ENCODE data around the gene PDE11A. TPM values are rescaled to one million over a fixed set of nuclear protein-coding genes. Genes with fewer than 3 reads are reported as not detected.

The PDE11A gene
- total RNA-seq, 2 donors from 2014 or later: 2.6 to 3.2 TPM

DNA sequence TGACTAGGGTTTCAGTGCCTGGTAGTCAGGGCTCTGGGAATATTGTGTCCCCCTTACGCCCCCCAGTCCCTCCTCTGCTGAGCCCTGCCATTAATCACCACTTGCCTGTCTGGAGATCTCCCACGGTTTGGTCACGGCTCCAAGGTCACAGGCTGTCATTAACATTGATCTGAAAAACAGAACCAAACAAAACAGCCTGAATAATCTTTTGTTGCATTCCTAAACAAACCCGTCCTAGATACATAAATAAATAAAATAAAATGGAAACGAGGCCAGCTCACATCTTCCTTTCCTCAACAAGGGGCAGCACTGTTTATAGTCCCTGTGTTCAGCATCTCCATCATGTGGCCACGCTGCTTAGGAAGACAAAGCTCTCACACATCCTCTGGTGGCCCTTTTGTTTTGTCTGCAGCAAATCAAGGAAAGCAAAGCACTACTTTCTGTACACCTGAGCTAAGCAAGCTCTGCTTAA, 397.2 kb downstream of the PDE11A start:
- intact Hi-C loops (cut with DNase I): no loop called here
- TF ChIP-seq, protein P1, sequence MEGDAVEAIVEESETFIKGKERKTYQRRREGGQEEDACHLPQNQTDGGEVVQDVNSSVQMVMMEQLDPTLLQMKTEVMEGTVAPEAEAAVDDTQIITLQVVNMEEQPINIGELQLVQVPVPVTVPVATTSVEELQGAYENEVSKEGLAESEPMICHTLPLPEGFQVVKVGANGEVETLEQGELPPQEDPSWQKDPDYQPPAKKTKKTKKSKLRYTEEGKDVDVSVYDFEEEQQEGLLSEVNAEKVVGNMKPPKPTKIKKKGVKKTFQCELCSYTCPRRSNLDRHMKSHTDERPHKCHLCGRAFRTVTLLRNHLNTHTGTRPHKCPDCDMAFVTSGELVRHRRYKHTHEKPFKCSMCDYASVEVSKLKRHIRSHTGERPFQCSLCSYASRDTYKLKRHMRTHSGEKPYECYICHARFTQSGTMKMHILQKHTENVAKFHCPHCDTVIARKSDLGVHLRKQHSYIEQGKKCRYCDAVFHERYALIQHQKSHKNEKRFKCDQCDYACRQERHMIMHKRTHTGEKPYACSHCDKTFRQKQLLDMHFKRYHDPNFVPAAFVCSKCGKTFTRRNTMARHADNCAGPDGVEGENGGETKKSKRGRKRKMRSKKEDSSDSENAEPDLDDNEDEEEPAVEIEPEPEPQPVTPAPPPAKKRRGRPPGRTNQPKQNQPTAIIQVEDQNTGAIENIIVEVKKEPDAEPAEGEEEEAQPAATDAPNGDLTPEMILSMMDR (IDR thresholded peaks at IDR 0.05): no peak
- no peaks in the 10 kb centered on the region for H3K9me3 ChIP-seq
- H3K4me1 ChIP-seq: no peaks in the 10 kb centered on the region
- H3K27ac ChIP-seq: no peak overlapping the region
- no peaks in the 10 kb centered on the region for H3K27me3 ChIP-seq
- no peak overlapping the region for H3K4me3 ChIP-seq
- H3K9ac ChIP-seq (ENCODE audit: low read depth in 2 of 2, low read length in 2 of 2): no peak overlapping the region
- no peaks in the 10 kb centered on the region for H3K36me3 ChIP-seq
- DNase-seq: no peak

DNA sequence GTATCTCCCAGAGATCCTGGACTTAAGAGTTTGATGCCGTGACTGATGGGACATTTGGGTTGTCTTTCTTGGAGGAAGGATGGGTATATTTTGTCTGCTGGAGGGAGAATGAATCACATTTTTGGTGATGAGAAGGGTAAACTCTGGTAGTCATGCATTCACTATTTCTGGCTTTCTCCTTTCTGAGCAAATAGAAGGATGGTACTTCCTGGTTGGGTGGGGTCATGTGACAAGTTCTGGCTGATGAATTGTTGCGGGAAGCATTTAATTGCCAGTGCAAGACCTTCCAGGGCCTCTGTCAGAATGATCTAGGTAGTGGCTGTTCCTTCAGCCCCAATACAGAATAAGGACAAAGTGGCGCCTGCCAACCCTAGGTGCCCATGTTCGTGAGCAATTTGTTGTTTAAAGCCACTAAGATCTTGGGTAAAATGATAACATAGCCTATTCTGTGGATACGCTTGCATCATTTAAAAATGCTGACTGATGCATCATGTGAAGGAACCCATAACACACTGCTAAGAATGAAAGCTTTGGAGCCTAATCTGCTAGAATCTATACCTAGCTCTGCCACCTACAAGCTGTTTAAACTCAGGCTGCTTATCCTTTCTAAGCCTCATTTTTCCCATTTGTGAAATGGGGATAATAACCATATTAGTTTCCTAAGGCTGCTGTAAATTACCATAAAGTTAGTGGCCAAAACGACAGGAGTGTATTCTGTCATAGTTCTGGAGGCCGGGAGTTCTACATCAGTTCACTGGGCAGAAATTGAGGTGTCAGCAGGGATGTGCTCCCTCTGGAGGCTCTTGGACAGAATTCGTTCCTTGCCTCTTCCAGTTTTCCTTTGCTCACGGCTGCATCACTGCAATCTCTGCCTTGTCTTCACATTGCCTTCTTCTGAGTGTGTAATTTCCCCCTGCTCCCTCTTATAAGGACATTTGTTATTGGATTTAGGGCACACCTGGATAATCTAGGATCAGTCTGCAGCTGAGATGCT, 398.7 kb downstream of the PDE11A start:
- no peaks in the 10 kb centered on the region for H3K9me3 ChIP-seq
- H3K36me3 ChIP-seq: no peaks in the 10 kb centered on the region
- no peak overlapping the region for H3K27ac ChIP-seq
- TF ChIP-seq, protein P1 (IDR thresholded peaks at IDR 0.05): no peak
- intact Hi-C loops (cut with DNase I): no loop called here
- no peak for DNase-seq
- no peaks in the 10 kb centered on the region for H3K27me3 ChIP-seq
- no peaks in the 10 kb centered on the region for H3K4me1 ChIP-seq
- no peak overlapping the region for H3K9ac ChIP-seq (ENCODE audit: low read depth in 2 of 2, low read length in 2 of 2)
- no peak overlapping the region for H3K4me3 ChIP-seq

DNA sequence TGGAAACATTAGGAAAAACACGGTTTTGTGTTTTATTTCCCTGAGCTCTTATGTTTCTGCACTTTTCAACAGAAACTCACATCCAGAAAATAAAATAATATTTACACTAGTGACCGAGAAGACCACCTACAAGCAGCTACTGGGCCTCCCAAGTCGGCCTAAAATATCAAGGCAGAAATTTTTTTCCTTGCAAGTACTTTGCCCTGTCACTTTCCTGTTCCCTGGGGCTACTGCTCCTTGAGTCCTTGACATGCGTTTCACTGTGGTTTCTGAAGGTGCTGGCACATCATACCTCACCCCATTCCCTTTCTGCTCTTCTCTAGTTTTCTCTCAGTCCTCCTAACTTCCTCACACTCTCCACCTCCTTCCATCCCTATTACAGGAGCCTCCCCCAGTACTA, 400.9 kb downstream of the PDE11A start:
- H3K4me1 ChIP-seq: no peaks in the 10 kb centered on the region
- no peak overlapping the region for H3K27ac ChIP-seq
- DNase-seq: no peak
- H3K4me3 ChIP-seq: no peak overlapping the region
- H3K9ac ChIP-seq (ENCODE audit: low read depth in 2 of 2, low read length in 2 of 2): no peak overlapping the region
- H3K36me3 ChIP-seq: no peaks in the 10 kb centered on the region
- no peaks in the 10 kb centered on the region for H3K9me3 ChIP-seq
- H3K27me3 ChIP-seq: no peaks in the 10 kb centered on the region
- intact Hi-C loops (cut with DNase I): no loop called here
- TF ChIP-seq, protein P1 (IDR thresholded peaks at IDR 0.05): no peak

DNA sequence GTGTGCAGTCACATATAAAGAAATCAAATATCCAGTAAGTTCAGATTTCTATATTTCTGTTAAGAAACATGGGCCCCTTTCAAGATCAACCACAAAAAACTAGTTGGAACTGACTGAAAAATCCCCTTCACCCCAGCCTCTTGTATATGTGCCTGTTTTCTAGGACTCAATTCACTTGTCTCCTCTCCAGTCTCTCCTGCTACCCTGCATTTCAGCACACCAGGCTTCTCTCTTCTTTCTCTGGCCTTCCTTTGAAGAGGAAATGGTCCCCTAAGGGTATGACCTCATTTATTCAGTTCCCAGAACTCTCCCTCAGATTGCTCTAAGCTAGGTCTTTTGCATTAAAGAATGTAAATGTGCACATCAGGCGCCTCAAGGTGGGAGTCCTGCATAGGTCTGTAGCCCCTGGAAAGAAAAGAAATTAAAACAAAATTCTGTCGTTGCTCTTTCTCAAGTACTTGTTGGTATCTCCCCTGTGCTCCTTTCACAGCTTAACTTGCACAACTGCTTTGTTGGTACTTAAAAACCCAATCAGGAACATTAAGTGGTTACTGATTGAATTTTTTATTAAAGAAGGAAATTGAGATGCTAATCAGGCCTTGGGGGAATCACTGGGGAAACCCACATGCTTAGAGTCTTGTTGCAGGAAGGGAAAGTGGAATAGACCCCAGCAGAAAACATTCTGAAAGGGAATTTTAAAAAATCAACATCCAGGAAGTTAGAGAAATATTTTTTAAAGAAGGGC, 401.6 kb downstream of the PDE11A start:
- Histone ChIP-seq H3K9ac (ENCODE audit: low read depth in 2 of 2, low read length in 2 of 2) (no peak overlapping the region), H3K4me3 (no peak overlapping the region), H3K9me3 (no peaks in the 10 kb centered on the region), H3K27me3 (no peaks in the 10 kb centered on the region), H3K36me3 (no peaks in the 10 kb centered on the region), H3K27ac (no peak overlapping the region), H3K4me1 (no peaks in the 10 kb centered on the region)
- no peak for DNase-seq
- intact Hi-C loops (cut with DNase I): no loop called here
- TF ChIP-seq, protein P1 (IDR thresholded peaks at IDR 0.05): no peak

DNA sequence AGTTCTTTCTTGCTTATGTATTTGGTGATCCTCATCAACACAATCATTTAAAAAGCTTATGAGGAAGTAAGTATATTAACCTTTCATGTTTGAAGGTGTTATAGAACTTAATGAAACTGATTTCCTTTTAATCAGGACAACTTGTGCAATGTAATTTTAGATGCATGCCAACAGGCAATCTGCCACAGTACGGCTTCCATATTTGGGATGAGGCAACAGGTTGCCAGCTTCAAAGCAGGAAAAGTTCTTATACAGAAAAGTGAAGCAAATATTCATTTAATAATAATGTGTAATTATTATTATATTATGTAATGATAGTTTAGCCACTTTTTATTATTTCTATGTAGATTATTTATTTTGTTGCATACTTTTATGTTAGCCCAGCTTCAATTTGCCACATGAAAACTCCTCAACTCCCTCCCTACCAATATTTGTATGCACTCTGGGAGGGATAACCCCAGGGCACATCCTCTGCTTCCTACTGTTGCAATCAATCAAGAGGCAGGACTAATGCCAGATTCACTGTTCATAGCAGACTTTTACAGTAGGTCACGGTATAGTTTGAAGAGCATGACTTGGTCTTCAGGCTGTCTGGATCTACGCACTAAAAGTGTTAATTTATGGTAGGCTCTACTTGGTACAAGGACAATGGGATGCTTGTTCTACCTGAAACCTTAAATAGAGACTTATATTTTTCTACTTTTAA, 402.8 kb downstream of the PDE11A start:
- TF ChIP-seq, protein P1 (IDR thresholded peaks at IDR 0.05): no peak
- no peaks in the 10 kb centered on the region for H3K9me3 ChIP-seq

More for the DNA sequence above, 402.8 kb downstream of the PDE11A start:
- H3K36me3 ChIP-seq: no peaks in the 10 kb centered on the region
- H3K27ac ChIP-seq: no peak overlapping the region
- no peak overlapping the region for H3K9ac ChIP-seq (ENCODE audit: low read depth in 2 of 2, low read length in 2 of 2)
- no peak overlapping the region for H3K4me3 ChIP-seq
- H3K27me3 ChIP-seq: no peaks in the 10 kb centered on the region
- no peaks in the 10 kb centered on the region for H3K4me1 ChIP-seq
- intact Hi-C loops (cut with DNase I): no loop called here
- no peak for DNase-seq
